Keratinocyte (primary cell): ENCODE results near the gene TNRC6A. TPM values are rescaled to one million over a fixed set of nuclear protein-coding genes. Genes with fewer than 3 reads are reported as not detected.

ENCODE experiments used
- DNase-seq: peaks from one replicate; pipeline ENCODE4 v3.0.0-alpha.2; 2011; ENCODE audit warnings: low read depth, missing footprints, low spot score
- FAIRE-seq: peaks from 2 replicates; lab custom pipeline; 2011; peaks lifted over from hg19 to GRCh38; lab: Jason Lieb, UNC
- H2AFZ ChIP-seq: 2 replicates; pipeline ENCODE4 v1.6.0; 2012; ENCODE audit warnings: low read length, control low read depth, inconsistent platforms; ENCODE audit not compliant: control insufficient read depth
- H3K27ac ChIP-seq: 2 replicates; pipeline ENCODE4 v1.5.1; 2011; ENCODE audit warnings: low read length; ENCODE audit not compliant: control insufficient read depth, insufficient read depth
- H3K27me3 ChIP-seq: 3 replicates; pipeline ENCODE4 v1.6.0; 2011; ENCODE audit warnings: low read length; ENCODE audit not compliant: control insufficient read depth, insufficient read depth; ENCODE audit errors: extremely low read depth
- H3K36me3 ChIP-seq, 2 experiments: 2 replicates in 1 of 2; 3 replicates in 1 of 2; pipeline ENCODE4 v1.5.1; 2011; ENCODE audit warnings: low read length in 2 of 2, mild to moderate bottlenecking in 1 of 2; ENCODE audit not compliant: control insufficient read depth in 2 of 2, insufficient read depth in 2 of 2; ENCODE audit errors: extremely low read depth in 1 of 2
- H3K4me1 ChIP-seq: 3 replicates; pipeline ENCODE4 v1.5.1; 2011; ENCODE audit warnings: low read length; ENCODE audit not compliant: control insufficient read depth, insufficient read depth; ENCODE audit errors: extremely low read depth
- H3K4me2 ChIP-seq: 3 replicates; pipeline ENCODE4 v1.6.0; 2011; ENCODE audit warnings: low read depth, low read length; ENCODE audit not compliant: control insufficient read depth, insufficient read depth; ENCODE audit errors: extremely low read depth
- H3K4me3 ChIP-seq, 3 experiments: fragments of 200-600 bp in 1 of 3; sonication (generic) in 1 of 3; 2 replicates in 2 of 3; 3 replicates in 1 of 3; pipeline ENCODE4 v1.5.1; 2011 to 2016; ENCODE audit warnings: low read length in 3 of 3, mild to moderate bottlenecking in 3 of 3, control low read depth in 2 of 3, inconsistent platforms in 1 of 3, low read depth in 1 of 3, mixed read lengths in 1 of 3, mixed run types in 1 of 3, moderate library complexity in 1 of 3; ENCODE audit not compliant: control insufficient read depth in 2 of 3, insufficient read depth in 2 of 3; ENCODE audit errors: extremely low read depth in 1 of 3
- H3K79me2 ChIP-seq: 2 replicates; pipeline ENCODE4 v1.6.0; 2012; ENCODE audit warnings: low read length; ENCODE audit not compliant: control insufficient read depth, insufficient read depth
- H3K9ac ChIP-seq: 3 replicates; pipeline ENCODE4 v1.6.0; 2011; ENCODE audit warnings: low read length; ENCODE audit not compliant: control insufficient read depth, insufficient read depth; ENCODE audit errors: extremely low read depth
- H3K9me1 ChIP-seq: 3 replicates; pipeline ENCODE4 v1.6.0; 2011; ENCODE audit warnings: low read length; ENCODE audit not compliant: control insufficient read depth, insufficient read depth; ENCODE audit errors: extremely low read depth
- H3K9me3 ChIP-seq: 2 replicates; pipeline ENCODE4 v1.5.1; 2012; ENCODE audit warnings: low read depth, low read length; ENCODE audit not compliant: control insufficient read depth
- H4K20me1 ChIP-seq: 3 replicates; pipeline ENCODE4 v1.6.0; 2011; ENCODE audit warnings: low read length; ENCODE audit not compliant: control insufficient read depth, insufficient read depth; ENCODE audit errors: extremely low read depth
- CTCF ChIP-seq, 3 experiments: IDR thresholded peaks in 1 of 3; conservative IDR thresholded peaks in 1 of 3; optimal IDR thresholded peaks in 1 of 3; 2 replicates in 2 of 3; 3 replicates in 1 of 3; pipeline versions ENCODE3 to v1.5.1; 2011; ENCODE audit warnings: low read length in 3 of 3, mild to moderate bottlenecking in 3 of 3, moderate library complexity in 2 of 3, control low read depth in 1 of 3, inconsistent platforms in 1 of 3; ENCODE audit not compliant: insufficient read depth in 2 of 3; ENCODE audit errors: extremely low read depth in 1 of 3
- EZH2 ChIP-seq: IDR thresholded peaks from one replicate; pipeline ENCODE4 v1.6.1; 2012; ENCODE audit warnings: inconsistent platforms, mild to moderate bottlenecking, low read length, moderate library complexity
- dilution Hi-C: fragments of 300-500 bp; cut with MboI; formaldehyde crosslinking; loops from one replicate; pipeline ENCODE4 v1.7.0; 2020; ENCODE audit warnings: low sequenced_read_pairs; ENCODE audit not compliant: extremely low pct_ligation_motif_present
- polyA plus RNA-seq, 5 experiments: library from polyadenylated mRNA; depleted of rRNA in 3 of 5; stranded (reverse) in 3 of 5; stranded (forward) in 1 of 5; unstranded in 1 of 5; fragments of >200 nt; gene quantifications; 1 replicate in 1 of 5; 2 replicates in 3 of 5; 3 replicates in 1 of 5; pipeline versions ENCODE4 v1.2.1 to v1.2.3, GENCODE V29; 2011 to 2012; ENCODE audit warnings: missing spikeins in 2 of 5, low read depth in 1 of 5, low replicate concordance in 1 of 5

The TNRC6A gene
- polyA plus RNA-seq, 1 donor (not counting 4 experiments of a cell fraction or from before 2014, with no cell fraction given) = 23.3 TPM

DNA sequence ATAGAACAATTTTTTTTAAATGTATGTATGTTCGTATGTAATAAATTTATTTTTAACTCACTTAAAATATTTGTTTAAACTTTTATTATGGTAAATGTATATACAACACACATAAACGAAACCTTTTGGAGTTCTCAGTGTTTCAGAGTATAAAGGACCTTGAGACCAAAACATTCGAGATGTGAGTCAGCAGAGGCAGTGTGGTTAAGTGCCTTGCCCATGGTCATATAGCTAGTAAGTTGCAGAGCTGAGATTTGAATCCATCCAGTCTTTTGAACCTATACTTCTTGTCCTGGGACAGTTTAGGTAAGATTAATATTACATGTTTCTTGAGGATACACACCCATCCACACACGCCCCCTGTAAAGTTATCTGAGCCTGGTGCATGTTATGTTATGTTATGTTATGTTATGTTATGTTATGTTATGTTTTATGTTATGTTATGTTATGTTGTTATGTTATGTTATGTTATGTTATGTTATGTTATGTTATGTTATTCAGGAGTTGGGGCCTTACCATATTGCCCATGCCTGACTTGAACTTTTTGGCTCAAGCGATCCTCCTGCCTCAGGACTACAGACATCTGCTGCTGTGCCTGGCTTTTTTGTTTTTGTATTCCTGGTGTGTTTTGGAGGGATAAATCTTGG lies 41.8 kb downstream of the TNRC6A start:
- Histone ChIP-seq H3K4me2 (no peak overlapping the region), H3K4me1 (no peaks in the 10 kb centered on the region), H3K9me1 (no peaks in the 10 kb centered on the region), H3K27me3 (no peaks in the 10 kb centered on the region), H3K79me2 (peaks cover 28% of the 10 kb centered on the region), H4K20me1 (no peaks in the 10 kb centered on the region), H3K27ac (no peak overlapping the region), H3K9me3 (no peaks in the 10 kb centered on the region), H3K4me3 (no peak overlapping the region), H3K9ac (no peak overlapping the region), H3K36me3 (peaks cover 0 to 4% of the 10 kb centered on the region in 2 experiments), H2AFZ (no peak overlapping the region)
- dilution Hi-C loops = no loop called here
- DNase-seq (no peak), FAIRE-seq (no peak)
- TF ChIP-seq CTCF (optimal IDR thresholded peaks at IDR 0.05 in 1 of 3, IDR thresholded peaks at IDR 0.05 in 1 of 3, conservative IDR thresholded peaks at IDR 0.05 in 1 of 3; ENCODE audit: extremely low read depth in 1 of 3, insufficient read depth in 2 of 3, low read length in 3 of 3) = no peak
- no peak for TF ChIP-seq EZH2

DNA sequence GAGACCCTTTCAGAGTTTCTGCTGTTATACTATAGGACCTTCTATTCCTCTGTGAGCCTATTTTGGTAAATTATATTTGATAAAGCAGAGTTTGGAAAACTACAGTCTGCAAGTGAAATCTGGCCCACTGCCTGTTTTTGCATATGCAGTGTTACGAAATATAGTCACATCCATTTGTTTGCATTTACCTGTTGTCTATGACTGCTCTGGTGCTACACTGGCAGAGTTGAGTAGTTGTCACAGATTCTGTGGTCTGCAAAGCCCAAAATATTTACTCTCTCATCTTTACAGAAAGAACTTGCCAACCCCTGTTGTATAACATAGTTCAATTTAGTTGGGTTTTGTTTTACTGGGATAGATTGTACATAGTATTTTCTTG lies 42.3 kb downstream of the TNRC6A start:
- peaks cover 2% of the 10 kb centered on the region for H3K4me1 ChIP-seq
- no peak for FAIRE-seq
- H2AFZ ChIP-seq = no peak overlapping the region
- peaks cover 30% of the 10 kb centered on the region for H3K79me2 ChIP-seq
- H3K4me3 ChIP-seq = no peak overlapping the region
- H3K36me3 ChIP-seq = peaks cover 0 to 4% of the 10 kb centered on the region in 2 experiments
- H3K4me2 ChIP-seq = no peak overlapping the region
- DNase-seq = no peak
- no peak overlapping the region for H3K9ac ChIP-seq
- no peak for TF ChIP-seq EZH2
- no peak for TF ChIP-seq CTCF (optimal IDR thresholded peaks at IDR 0.05 in 1 of 3, IDR thresholded peaks at IDR 0.05 in 1 of 3, conservative IDR thresholded peaks at IDR 0.05 in 1 of 3; ENCODE audit: extremely low read depth in 1 of 3, insufficient read depth in 2 of 3, low read length in 3 of 3)
- no peaks in the 10 kb centered on the region for H3K9me1 ChIP-seq
- H3K27me3 ChIP-seq = no peaks in the 10 kb centered on the region
- H4K20me1 ChIP-seq = no peaks in the 10 kb centered on the region
- no peak overlapping the region for H3K27ac ChIP-seq
- dilution Hi-C loops = no loop called here
- no peaks in the 10 kb centered on the region for H3K9me3 ChIP-seq
